NOMO-1 treated with DMSO at 0.1 percent for 48 hours (cell line): ENCODE data around the gene CYREN.
"Not testable (repeated sequence)": the region's sequence is repeated elsewhere in the genome, so short reads cannot be mapped to it uniquely, and the experiment has no call there.

ENCODE experiments used
- DNase-seq: peaks from one replicate; lab custom pipeline; 2025; ENCODE audit not compliant: unreplicated experiment; lab: John Stamatoyannopoulos, UW

Gene CYREN

DNA sequence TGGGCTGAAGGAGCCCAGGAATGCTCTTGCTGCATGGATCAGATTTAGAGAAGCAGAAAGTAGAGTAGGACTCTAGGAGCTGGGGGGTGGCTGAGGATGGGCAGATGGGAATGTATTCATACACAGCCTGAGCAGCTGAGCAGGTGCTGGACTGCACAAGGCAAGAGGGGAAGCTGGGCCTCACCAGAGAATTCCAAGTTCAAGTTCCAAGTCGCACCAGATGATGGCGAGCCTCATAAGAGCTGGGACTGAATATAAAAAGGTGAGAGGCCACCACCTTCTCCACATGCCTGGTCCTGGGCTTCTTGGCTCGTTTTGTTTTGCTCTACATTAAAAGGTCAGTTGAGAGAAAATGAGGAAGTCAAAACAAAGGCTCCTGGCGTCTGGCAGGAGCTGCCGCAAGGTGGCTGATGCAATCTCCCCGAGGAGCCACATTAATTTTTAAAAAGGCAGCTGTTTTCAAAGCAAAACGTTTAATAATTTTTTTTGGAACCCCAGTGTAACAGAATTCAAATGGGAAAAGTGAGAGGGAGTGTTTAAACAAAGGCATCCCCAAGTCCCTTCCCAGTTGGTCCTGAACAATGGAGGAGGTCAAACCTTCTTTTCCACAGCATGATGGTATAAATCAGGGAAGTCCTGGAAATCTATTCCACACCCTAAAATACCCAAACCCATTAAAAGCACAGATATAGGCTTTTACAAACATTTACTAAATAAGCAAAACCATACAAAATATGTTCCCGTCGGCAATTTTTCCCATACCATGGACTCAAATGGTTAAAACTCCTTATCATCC lies 9.5 kb downstream of the CYREN start:
- peak; percentile 61 for DNase-seq

- DNase-seq = peak; percentile 11
Measured at GRCh38 chr7:135160098-135160857, 10.2 kb downstream of the CYREN start.

DNA sequence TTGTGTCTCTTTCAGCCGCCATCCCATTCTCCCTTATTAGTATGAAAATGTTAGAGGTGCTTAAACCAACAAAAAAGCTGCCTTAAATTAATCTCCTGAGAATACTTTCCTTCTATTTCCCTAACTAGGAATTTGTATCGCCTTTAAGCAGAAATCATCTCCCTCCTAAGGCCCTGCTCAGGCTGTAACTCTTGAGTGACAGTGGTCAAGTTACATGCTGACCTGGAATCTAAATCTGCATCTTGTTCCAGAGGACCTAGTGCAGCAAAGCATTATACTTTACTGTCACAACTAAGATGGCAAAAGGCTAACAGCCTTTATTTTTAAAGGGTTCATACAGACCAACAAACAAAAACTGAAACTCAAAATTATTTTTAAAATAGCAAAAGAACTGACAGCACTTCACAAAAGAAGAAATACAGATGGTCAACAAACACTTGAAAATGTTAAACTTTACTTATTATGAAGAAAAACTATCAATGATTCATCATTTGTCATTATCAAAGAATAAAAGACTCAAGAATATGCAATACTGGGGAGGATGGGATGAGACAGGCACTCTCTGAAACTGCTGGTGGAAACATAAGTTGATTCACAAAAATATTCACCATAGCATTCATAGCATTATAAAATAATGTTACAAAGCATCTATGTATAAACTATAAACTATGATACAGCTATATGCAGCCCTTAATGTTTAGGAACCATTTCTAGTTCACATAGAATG lies 11.0 kb downstream of the CYREN start:
- DNase-seq = no peak

- DNase-seq = no peak
Measured at GRCh38 chr7:135158874-135159273, 11.6 kb downstream of the CYREN start.

DNA sequence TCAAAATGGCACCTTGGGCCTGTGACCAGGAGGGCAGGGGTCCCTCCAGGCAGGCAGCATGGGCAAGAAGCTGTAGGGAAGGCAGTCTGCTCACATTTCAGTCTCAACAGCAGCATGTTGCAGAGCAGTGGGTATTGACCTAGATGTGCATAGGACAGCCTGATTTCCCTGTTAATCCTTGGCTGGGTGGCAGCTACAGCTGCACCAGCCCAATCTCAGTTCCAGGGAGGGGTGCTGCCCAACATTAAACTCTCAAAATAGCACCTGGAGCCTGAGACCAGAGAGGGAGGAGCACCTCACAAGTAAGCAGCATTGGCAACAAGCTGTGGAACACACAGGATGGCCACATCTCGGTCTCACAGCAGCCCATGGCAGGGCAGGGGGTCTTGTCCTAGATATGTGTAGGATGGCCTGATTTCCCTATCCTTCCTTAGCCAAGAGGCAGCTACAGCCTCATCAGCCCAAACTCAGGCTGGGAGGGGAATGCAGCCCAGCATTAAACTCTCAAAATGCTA lies 12.3 kb downstream of the CYREN start:
- no peak for DNase-seq

- no peak for DNase-seq
Measured at GRCh38 chr7:135156290-135156689, 14.2 kb downstream of the CYREN start.

DNA sequence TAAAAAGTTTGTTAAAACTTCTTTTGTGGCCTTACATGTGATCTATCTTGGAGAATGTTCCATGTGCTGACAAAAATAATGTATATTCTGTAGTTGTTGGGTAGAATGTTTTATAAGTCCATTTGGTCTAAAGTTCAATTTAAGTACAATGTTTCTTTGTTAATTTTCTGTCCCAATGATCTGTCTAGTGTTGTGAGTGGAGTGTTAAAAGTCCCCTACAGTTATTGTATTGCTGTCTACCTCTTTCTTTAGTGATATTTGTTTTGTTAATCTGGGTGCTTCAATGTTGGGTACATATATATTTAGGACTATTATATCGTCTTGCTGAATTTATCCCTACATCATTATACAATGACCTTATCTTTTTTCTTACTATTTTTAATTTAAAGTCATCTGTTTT lies 15.8 kb downstream of the CYREN start:
- no peak for DNase-seq

- DNase-seq = no peak
Measured at GRCh38 chr7:135152442-135152841, 18.1 kb downstream of the CYREN start.

GRCh38 chr7:135151533-135151932 lies 19.0 kb downstream of the CYREN start:
- no peak for DNase-seq

DNA sequence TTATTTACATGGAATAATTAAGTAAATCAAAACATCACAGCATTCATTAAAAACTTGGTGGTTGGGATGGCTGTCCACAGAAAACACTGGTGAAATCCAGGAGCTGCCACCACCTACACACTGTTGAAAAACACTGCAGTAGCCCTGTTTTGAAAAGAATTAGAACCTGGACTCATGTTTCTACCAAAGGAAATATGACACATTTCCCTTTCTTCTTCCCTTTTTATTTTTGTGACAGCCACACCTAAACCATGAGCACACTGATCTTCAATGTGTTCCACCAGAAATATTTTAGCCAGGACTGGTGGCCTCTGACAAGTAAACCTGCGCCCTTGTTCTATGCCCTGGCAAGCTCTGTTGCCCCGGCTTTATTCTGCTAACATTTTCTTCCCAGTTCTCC lies 19.4 kb downstream of the CYREN start:
- DNase-seq = peak; percentile 12

DNA sequence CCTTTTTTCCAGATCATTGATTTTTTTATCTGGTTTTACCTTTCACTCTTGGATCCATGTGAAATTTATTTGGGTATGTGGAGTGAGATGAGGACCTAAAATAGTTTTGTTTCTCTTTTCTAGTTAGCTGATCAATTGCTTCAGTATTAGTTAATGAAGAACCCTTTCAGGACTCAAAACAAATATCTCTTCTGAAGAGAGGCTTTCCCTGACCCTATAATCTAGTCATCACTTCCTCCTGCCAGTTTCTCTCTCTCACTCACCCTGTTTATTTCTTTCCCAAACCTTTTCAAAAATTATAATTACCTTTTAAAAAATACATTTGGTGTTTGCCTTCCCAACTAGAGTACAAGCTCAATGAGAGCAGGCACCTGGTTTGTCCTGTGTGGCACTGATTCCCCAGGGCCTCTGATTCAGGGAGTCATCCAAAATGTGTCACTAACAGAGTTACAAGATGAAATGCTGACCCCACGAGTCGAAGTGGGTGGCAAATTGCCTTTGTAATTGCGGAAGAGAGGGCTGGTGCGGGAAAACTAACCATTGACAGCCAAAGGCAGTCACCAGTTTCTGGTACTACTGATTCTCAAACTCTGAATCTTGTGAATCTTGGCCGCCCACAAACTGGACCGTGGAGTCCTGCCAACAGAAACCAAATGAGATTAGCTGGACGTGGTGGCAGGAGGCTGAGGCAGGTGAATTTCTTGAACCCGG lies 20.3 kb downstream of the CYREN start:
- no peak for DNase-seq

DNA sequence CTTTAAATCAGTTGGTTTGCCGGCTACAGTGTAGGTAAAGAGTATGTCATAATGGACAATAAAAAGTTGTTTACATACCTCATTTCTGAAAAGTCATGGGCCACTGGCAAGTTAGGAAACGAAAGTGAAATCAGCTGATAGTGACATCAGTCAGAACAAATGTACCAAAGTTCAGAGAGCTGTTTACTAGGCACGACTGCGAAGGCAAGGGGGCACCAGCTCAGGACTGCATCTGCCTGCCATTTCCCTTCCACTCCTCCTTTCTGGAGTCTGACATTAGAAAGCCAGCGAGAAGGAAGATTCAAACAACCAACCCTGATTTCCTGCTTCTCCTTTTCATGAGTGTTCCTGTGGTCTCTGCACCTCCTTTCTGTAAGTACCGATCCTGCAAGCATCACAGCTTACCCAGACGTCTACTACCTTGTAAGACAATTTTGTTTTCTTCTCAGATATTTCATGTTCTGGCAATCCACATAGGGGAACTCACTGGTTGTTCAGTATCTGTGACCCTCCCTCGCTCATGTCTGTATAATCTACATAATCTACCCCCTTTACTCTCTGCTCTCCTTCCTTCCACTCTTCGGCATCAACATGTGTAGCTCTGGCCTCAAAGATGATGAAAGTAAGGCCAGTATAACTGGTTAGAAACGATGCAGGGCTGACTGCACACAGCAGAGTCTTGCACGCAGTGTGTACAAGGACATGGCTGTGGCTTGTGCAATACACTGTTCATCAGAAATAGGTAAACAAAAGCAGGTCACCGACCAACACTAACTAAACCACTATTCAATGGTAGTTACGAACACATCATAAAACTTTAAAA lies 22.4 kb downstream of the CYREN start, which contains the start of gene TMEM140:
TSS of gene TMEM140 (plus strand) at position 174 of the 823 bp plus-strand sequence. CDS start 16,370 bp downstream, outside the sequence.
- peak; percentile 41 for DNase-seq

DNA sequence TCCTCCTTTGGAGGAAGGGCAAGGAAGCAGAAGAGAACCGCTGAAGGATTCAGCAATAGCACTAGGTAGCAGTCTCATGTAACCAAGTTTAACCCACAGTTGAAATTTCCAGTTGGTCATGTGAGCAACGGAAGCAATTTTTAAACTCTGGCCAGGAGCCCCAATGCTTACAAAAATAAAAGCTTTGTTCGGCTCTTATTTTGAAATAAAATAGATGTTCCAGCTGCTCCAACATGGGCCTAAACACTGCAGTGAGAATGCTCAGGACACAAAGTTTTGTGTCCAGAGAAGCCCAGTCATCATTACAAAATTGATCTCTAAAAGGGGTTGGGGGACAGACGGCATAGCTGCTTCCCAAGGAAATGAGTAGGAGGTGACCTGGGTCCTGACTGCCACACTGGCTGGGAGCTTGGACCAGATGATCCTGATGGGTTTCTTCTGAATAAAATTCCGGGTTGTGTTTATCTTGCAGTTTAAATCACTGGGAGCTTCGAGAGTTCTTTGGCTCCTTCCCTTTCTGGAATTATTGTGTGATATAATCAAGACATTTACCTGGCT lies 23.1 kb downstream of the CYREN start:
- DNase-seq = peak; percentile 41

GRCh38 chr7:135143885-135144668 lies 26.4 kb downstream of the CYREN start:
- no peak for DNase-seq

DNA sequence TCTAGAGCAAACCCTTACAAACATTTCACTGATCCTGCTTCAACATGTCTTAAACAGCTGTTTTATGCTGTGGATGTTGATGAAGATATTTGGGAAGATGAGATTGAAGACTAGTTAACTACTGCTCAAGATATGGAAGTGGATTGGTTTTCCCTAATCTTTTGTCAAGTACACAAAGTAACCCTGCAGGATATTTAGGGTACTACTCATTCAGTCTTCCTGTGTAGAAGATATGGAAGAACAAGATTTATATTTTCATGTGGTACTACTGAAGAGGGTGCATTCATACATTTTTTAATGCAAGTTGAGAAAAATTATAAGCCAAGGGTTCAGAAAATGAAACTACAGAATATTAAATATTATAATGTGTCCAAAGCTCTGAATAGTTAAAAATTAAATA lies 40.9 kb downstream of the CYREN start:
- no peak for DNase-seq

DNA sequence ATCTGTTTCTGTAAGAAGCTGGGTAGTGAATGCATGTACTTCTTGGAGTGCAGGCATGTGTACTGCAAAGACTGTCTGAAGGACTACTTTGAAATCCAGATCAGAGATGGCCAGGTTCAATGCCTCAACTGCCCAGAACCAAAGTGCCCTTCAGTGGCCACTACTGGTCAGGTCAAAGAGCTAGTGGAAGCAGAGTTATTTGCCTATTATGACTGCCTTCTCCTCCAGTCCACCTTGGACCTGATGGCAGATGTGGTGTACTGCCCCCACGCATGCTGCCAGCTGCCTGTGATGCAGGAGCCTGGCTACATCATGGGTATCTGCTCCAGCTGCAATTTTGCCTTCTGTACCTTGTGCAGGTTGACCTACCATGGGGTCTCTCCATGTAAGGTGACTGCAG lies 41.6 kb downstream of the CYREN start:
- DNase-seq = no peak

DNA sequence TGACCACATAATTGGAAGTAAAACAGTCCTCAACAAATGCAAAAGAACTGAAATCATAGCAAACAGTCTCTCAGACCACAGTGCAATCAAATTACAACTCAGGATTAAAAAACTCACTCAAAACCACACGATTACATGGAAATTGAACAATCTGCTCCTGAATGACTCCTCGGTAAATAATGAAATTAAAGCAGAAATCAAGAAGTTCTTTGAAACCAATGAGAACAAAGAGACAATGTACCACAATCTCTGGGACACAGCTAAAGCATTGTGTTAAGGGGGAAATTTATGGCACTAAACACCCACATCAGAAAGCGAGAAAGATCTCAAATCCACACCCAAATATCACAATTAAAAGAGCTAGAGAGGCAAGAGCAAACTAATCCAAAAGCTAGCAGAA lies 45.9 kb downstream of the CYREN start:
- not testable (repeated sequence) for DNase-seq

DNA sequence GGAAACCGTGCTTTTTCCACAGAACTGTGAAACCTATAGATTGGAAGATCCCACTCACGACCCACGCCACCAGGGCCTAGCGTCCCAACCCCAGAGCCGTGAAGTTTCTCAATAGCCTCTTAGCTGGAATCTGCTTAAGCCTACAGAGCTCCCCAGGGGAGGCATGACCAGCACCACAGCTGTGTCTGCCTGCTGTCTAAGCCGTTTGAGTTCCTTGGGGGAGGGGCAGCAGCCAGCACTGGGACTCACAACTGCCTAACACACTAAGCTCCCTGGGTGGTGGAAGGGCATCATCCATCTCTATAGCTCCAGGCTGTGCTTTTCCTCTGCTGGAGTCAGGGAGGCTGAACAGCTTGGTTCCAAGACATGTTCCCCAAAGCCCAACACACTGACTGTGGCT lies 48.6 kb downstream of the CYREN start:
- DNase-seq = no peak

- no peak for DNase-seq
Measured at GRCh38 chr7:135117096-135117495, 53.4 kb downstream of the CYREN start.
